NCI-H1417 (cell line): ENCODE measurements around the gene NKAIN2.
A peak's percentile ranks its signal among the peaks of the same experiment; 100 is the strongest.
"Not testable (repeated sequence)": the region's sequence is repeated elsewhere in the genome, so short reads cannot be mapped to it uniquely, and the experiment has no call there.

Experiments used
- DNase-seq, 3 experiments: peaks; one replicate each; lab custom pipeline; 2025; lab: John Stamatoyannopoulos, UW

The NKAIN2 gene

DNA sequence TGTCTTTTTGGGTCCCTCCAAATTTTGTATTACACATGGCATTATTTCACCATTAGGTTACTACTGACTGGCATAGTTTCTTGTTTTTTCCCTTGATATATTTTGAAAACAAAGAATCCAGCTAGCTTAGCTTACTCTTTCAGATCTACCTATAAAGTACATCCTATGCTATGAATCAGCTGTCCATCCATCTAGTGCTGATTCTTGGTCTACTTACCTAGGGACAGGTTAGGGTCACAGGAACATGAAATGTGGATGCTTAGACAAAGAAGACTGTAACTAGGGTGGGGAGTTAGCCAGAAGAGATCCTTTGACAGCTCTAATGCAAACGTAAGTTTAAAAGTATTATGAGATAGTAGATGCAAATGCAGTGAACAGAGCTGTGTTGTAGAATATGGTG is 91.7 kb downstream of the NKAIN2 start:
- DNase-seq, result no peak

DNA sequence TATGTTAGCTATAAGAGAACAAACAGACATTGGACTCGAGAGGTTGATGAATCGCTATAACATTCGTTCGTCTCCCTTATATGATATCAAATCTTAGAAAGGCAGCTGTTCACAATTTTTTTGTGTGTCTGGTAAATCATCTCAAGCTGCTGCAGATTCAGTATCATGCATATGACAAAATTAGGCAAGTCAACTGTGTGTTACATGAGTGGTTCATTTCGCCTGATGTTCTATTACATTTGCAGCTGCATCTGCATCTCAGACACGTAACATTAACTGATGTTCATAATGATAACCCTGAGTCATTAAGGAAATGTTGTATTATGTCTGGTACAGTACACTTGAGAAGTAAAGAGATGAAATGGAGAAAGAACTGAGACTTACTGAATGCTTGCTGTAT is 92.1 kb downstream of the NKAIN2 start:
- DNase-seq, result peak in 1 of 3 experiments; percentile 26

DNA sequence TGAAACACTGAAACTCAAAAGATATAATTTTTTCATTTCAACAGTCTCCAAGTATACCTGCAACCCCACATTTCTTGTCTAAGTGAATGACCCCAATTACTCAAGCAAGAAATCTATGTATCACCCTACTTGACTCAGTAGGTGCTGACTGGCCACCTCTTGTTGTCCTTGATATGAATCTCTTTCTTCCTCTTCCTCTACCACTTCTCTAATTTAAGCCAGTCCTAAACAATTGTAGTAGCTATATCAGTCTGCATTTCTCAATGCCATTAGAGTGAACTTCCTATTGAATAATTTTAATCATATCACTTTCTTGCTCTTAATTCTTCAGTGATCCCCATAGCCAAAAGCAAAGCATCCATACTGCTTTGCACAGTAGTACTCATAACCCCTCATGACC is 93.2 kb downstream of the NKAIN2 start:
- DNase-seq, result no peak

DNA sequence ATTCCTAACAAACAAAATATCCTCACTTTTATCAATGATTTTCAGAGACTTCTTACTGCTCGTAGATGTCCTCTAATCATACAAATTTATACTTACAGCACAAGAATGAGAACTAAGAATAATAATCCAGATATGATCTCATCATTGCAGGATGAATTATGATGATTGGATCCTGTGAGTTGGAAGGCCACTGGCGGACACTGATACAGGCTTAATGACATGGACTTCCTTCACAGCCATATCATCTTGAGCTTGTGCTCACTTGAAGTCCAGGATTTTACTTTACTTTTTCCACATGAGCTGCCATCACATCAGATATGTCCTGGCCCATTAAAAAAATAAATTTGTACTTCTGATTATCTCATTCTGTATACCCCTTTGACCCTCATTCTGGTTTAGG is 94.3 kb downstream of the NKAIN2 start:
- DNase-seq, result no peak

DNA sequence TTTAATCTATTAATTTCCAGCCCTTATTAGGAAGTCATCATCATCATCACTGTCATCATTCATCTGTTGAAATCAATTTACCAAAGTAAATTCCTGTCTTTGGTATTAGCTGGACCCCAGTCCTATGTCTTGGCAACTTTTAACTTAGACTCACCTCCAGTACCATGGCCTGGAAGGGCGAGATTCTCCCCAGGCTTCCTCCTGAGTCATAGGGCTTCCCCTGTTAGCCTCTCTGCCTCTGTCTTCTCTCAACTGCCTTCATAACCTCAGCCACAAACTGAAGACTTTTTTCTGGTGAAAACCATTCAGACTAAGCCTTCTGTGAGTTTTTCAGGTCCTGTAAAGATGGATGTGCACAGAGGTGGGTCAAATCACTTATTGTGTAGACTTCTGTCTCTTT is 95.0 kb downstream of the NKAIN2 start:
- DNase-seq, result no peak

DNA sequence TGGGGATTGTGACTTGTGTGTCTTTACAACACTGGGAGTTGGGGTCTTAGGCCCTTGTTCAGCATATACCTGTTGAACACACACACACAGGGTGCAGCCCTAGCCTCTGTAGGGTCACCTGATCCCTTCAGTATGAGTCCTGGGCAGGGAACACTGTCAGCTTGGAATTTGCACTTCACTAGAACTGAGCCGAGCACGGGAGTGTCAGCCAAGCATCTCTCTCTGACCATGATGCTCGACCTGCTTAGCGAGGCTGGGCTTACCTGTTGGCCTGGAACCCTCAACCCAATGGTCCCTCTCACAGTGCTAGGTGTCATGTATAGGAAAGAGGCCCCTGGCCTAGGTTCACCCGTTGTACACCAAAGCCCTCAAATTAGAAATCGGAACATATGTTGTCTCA is 96.1 kb downstream of the NKAIN2 start:
- DNase-seq, result peak in 1 of 3 experiments; percentile 22

DNA sequence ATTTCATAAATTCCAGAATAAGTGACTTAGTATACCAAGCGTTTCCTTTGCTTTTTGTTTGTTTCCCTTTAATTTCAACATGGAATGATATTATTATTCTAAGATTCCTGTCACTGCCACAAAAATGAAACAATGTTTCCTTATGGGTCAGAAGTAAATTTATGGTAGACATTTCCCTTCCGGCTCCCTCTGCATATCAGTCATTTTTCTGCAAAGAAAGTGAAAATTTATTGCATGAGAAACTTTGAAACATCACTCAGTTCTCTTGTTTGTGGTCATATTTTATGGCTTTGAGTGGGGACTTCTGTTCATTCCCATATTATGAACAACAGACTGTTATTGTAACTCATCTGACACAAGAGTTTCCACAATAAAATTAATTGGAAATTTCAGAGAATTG is 97.8 kb downstream of the NKAIN2 start:
- DNase-seq, result no peak

DNA sequence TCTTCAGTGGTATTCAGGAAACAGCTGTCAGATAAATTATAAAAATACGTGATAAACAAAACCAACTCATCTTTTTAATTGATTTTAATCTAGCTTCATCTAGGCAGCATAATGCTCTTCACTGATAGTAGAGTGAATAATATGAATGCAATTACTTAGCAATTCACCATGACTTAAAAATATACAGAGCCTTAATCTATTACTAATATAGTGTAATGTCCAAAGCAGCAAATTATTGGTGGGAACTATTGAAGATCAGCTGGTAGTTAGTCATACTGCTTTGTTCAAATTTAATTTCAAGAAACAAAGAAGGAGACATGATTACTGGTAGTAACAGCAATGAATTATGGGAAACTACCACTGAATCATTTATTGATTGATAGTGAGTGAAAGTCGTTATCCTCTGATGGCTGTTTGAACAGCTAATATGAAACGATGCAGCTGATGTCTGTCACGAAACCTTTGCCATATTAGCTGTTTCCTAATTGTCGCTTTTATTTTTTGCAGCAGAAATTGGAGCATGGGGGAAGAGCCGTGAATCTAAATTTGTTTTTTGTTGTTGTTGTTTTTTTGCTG is 99.2 kb downstream of the NKAIN2 start:
- DNase-seq, result no peak

DNA sequence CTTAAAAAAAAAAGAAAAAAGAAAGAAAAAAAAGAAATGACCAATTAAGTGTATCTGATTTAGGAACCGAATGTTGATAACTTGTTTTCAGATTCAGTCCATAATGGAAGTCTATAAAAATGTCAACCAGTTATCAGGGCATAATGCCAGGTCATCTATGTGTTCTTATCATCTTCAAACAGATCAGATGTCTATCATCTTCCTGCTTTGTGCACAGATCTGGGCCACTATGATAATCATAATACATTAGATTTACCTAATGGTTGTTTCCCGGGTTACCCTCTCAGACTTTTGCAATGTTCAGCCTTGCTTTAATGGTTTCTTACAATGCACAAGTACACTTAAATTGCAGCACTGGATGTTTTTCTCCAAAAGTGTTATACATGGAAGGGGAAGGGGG is 100.6 kb downstream of the NKAIN2 start:
- no peak for DNase-seq

DNA sequence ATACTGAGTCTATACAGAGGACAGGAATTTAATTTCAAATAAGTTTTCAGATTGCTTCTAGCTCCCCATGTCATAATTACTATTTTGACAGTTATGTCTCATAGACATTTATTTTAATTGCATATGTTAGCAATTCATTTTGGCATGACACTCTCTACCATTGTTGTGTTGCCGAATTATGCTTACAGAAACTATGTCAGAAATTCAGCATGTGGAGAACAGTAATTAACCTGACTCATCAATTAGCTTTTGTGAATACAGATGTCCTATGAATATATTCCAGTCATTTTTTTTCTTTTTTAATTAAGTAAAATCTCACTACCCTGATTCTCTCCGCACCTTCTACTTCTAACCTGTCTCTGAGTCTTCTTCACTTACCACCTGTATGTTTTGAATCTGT is 105.1 kb downstream of the NKAIN2 start:
- DNase-seq, result peak in 2 of 3 experiments; percentile 43 to 80

DNA sequence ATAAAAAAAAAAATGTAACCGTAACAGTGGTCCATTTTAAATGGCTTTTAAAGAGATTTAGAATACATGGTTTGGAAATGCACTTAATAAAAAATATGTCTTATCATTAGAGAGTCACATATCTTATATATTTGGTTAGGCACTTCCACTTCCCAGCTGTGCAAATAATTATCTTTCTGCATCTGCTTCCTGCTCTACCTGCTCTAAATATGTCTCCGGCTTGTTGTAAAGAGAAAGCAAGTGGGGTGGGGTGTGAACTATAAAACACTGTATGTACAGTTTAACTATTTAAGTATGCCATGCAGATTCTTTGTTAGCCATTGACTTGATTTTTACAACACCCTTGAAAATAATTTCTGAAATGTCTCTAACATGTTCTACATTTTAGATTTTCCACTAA is 106.3 kb downstream of the NKAIN2 start:
- DNase-seq, result peak in 2 of 3 experiments; percentile 52 to 90

DNA sequence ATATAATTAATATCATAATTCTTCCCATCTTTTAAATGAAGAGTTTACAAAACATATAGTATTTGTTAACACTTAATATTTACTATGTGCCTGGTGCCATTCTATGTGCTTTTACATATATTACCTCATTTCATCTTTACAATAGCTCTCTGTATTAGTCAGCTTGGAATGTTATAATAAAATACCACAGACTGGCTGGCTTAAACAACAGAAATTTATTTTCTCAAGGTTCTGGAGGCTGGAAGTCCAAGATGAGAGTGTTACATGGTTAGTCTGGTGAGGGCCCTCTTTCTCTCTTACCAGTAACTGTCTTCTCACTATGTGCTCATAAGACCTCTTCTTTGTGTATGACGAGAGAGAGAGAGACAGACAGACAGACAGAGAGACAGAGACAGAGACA is 110.2 kb downstream of the NKAIN2 start:
- no peak for DNase-seq

DNA sequence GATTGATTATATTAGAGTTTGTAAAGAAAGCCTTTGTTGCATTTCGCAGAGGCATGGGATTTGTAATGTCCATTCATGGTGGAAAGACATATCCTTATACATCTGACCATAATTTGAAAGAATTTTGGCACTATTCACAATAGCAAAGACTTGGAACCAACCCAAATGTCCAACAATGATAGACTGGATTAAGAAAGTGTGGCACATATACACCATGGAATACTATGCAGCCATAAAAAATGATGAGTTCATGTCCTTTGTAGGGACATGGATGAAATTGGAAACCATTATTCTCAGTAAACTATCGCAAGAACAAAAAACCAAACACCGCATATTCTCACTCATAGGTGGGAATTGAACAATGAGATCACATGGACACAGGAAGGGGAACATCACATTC is 119.7 kb downstream of the NKAIN2 start:
- DNase-seq, result not testable (repeated sequence)

DNA sequence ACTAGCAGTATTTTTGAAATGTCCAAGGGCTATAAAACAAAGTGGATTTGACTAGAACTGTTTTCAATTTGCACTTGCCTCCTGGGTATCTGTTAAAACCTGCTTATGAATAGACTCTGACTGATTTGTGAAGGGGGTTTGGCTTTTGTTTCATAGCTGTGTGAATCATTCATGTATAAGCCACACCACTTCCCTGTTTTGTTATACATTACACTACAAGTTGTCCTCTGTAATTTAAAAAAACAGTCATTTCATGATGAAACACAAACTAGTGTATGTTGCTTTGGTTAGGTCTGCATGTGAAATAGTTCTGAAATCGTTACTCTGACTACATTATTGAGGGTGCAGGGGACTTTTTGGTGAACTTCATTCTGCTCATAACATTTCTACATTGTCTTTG is 121.7 kb downstream of the NKAIN2 start:
- DNase-seq, result peak in 2 of 3 experiments; percentile 16 to 64

DNA sequence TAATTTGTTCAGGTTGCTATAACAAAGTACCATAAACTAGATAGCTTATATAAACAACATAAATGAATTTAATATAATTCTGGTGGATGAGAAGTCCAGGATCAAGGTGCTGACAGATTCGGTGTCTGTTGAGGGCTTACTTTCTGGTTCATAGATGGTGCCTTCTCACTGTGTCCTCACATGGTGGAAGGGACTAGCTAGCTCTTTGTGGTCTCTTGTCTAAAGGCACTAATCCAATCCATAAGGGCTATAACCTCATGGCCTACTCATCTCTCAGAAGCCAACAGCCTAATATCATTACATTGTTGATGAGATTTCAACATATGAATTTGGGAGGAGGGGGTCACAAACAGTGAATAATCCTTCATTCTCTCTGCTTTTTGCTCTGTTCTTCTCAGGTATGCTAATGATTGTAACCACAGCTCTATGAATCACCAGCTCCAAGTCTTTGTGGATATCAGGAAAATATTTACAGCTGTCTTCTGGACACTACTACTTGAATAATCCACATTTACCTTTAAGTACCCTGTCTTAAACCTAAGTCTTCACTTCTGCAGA is 122.3 kb downstream of the NKAIN2 start:
- DNase-seq, result no peak

DNA sequence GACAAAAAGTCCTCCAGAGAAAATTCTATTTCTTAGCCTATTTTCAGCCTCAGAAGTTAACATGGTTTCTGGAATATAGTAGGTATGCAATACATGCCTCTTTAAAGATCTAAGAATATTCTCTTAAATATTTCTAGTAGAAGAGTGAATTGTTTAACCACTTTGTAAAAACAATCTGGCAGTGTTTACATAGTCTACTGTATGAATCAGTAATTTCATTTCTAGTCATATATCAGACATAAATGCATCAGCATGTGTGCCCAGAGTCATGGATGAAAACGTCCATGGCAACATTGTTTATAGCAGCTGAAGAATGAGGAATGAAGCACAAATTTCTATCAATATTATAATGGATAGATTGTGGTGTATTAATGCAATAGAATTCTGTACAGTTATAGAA is 124.9 kb downstream of the NKAIN2 start:
- no peak for DNase-seq

DNA sequence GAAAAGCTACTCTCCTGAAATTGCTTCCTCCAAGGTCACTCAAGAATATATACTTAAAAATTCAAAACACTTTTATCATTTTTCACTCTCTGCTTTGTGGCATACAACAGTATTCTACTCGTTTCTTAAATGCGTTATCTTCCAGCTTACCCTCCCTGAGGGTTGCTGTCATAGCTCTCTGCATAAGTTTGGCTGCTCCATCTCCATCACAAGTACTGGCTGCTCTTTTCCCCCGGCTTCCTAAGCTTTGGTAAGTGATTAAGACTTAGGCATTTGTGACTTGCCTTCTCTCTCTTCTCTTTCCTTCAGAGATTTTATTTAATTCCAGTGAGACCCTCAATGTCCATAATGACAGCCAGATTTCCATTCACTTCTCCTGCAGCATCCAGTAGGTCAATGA is 128.3 kb downstream of the NKAIN2 start:
- DNase-seq, result no peak

DNA sequence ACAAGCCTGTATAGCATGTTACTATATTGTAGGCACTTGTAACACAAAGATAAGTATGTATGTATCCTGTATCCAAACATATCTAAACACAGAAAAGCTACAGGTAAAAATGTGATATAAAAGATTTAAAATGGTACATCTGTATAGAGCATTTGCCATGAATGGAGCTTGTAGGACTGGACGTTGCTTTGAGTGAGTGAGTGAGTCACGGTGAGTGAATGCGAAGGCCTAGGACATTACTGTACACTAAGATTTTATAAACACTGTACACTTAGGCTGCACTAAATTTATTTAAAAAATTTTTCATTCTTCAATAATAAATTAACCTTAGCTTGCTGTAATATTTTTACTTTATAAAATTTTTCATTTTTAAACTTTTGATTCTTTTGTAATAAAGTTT is 136.9 kb downstream of the NKAIN2 start:
- no peak for DNase-seq

DNA sequence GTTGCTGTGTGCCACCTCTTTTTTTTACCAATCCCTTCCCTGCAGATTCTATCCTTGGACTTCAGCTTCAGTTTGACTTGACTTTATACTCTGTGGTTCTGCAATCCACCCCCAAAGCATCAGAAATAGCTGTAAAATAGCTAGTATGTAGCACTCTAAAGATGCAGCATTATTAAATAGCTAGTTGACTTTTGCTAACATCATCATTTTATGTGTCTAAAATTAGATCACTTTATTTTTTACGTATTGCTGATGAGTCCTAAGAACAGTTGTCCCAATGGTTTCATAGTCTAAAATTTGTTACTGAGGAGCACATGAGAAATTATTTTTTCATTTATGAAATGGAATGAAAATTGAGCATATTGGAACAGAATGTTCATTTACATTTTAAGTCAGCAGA is 138.2 kb downstream of the NKAIN2 start:
- no peak for DNase-seq

DNA sequence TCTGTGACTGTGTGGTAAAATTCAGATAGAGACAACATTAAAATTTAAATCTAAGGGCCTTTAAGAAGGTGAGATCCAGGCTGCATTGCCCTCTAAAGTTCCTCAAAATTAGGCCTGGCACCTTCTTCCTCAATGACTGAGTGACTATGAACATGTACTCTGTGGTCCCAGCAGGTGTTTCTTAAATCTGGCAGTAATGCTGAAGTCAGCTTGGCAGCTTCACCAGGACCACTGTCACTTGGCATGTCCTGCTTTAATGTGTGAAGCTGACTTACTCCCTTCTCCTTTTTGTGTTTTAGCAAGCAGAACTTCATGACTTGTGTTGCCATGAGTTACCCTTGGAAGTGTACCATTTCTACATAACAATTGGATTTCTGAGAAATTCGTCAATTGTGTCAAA is 141.7 kb downstream of the NKAIN2 start:
- DNase-seq, result peak in 2 of 3 experiments; percentile 45 to 82

DNA sequence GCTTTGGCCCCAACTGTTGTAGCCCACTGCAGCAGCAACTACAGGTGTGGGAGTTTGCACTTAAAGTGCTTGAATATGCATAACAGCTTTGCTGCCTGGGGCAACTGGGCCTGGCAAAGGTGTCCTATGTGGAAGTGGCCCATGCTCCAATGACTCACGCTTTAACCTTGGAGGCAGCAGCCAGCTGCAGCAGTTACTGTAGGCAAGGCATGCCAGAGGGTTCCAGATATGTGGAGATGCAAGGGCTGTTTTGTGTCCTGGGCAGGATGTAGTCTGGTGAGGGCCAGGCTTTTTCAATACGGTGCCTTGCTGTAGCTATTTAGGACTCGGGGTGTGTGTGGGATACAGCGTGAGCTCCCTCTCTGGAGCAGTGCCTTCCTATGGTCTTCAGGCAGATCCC is 150.3 kb downstream of the NKAIN2 start:
- no peak for DNase-seq

DNA sequence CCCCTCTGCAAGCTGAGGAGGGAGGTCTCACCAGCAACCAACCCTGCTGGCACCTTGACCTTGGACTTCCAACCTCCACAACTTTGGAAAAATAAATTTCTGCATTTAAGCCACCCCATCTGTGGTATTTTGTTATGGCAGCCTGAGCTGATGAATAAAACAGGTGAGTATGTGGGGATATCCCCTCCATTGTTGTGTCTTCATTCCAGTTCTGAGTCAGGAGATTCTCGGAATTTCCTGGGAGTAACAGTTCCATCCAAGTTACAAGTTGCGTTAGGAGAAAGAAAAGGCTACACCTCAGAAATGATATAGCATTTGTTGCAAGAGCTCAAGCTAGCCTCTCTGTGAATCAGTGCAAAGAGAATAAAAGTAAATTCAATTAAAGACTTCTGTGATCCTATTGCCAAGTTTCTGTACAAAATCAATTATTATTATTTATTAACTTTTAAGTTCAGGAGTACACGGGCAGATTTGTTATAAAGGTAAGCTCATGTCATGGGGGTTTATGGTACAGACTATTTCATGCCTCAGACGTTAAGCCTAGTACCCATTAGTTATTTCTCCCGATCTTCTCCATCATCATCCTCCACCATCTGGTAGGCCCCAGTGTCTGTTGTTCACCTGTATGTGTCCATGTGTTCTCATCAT is 153.0 kb downstream of the NKAIN2 start:
- DNase-seq, result no peak

DNA sequence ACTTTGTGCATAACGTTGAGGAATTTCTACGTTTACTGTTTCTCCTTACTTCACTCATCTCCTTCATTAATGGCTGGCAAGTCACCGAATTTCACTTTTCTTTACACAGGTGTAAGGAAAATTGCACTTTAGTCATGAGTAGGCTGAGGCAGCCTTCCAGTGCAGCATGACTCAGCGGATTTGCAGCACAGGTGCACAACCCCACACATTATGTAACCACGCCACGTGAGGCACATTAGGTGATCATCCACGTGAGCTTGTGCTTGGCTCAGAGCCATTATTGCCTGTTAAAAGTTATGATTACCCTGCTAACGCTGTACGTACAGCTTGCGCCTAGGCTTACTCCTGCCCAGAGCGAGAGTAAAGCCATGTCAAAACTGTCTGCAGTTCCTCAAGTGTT is 158.8 kb downstream of the NKAIN2 start:
- peak; percentile 44 to 95 (median 83) for DNase-seq

DNA sequence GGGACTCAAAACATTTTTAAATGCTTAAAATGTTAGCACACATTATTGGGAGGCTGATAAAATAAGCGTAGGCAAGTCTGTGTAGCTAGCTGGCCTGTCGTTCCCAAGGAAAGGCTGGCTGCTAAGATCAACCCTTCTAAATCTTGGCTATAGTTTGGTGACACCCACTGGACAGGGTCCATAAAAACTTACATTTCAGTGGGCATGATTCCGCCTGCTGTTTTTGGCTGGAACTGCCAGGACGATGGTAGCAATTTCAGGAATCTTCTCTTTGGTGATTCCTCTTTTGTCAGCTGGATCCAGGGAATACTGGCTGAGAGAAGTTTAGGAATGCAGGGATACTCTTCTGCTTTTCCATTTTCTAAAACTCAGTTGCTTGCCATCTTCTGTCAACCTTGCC is 162.2 kb downstream of the NKAIN2 start:
- DNase-seq, result peak in 2 of 3 experiments; percentile 36 to 57
